Esophagus (tissue), 2 donors: ENCODE results near the gene RBMS1. TPM values are rescaled to one million over a fixed set of nuclear protein-coding genes. Genes with fewer than 3 reads are reported as not detected.

Source experiments
- H3K27ac ChIP-seq, 2 donors: one replicate each; pipeline ENCODE4 v1.5.1; 2013; ENCODE audit warnings: low read depth in 2 of 2, mild to moderate bottlenecking in 2 of 2, inconsistent platforms in 1 of 2, low read length in 1 of 2, moderate library complexity in 1 of 2
- H3K27me3 ChIP-seq, 2 donors: one replicate each; pipeline ENCODE4 v1.6.1; 2013; ENCODE audit warnings: low read length in 2 of 2, control low read depth in 1 of 2, mild to moderate bottlenecking in 1 of 2; ENCODE audit not compliant: insufficient read depth in 2 of 2, control insufficient read depth in 1 of 2
- H3K36me3 ChIP-seq, 2 donors: one replicate each; pipeline ENCODE4 v1.6.1; 2013; ENCODE audit warnings: low read length in 1 of 2; ENCODE audit not compliant: control insufficient read depth in 2 of 2, insufficient read depth in 2 of 2
- H3K4me1 ChIP-seq, 2 donors: one replicate each; pipeline ENCODE4 v1.6.1; 2013; ENCODE audit warnings: low read length in 1 of 2; ENCODE audit not compliant: control insufficient read depth in 2 of 2, insufficient read depth in 2 of 2
- H3K4me3 ChIP-seq, 2 donors: one replicate each; pipeline ENCODE4 v1.5.1; 2013; ENCODE audit warnings: low read length in 2 of 2, mild to moderate bottlenecking in 2 of 2, low read depth in 1 of 2, moderate library complexity in 1 of 2
- H3K9me3 ChIP-seq, 2 donors: one replicate each; pipeline ENCODE4 v1.6.1; 2013; ENCODE audit warnings: mild to moderate bottlenecking in 2 of 2, low read depth in 1 of 2, low read length in 1 of 2, moderate library complexity in 1 of 2; ENCODE audit not compliant: control insufficient read depth in 2 of 2, insufficient read depth in 1 of 2
- WGBS, 2 donors: extraction: QIAGEN DNeasy Blood & Tissue Kit; methylation state at CpG; one replicate each; pipeline ENCODE4 v1.1.7; 2013; 5-methylcytosine and 5-hydroxymethylcytosine counted together
- polyA plus RNA-seq, 2 donors: library from polyadenylated mRNA; stranded (reverse); fragments of 200-250 nt; gene quantifications; one replicate each; pipeline ENCODE4 v1.2.3, GENCODE V29; 2013
- donor health status: healthy with polysubstance abuse.
- donor health status: Bipolar disorder and iron deficiency.

Gene RBMS1
- polyA plus RNA-seq, 2 donors = 18.1 to 23.6 TPM

GRCh38 chr2:160290598-160290997 is 203.0 kb downstream of the RBMS1 start:
- no peak overlapping the region for H3K4me3 ChIP-seq

GRCh38 chr2:160289831-160290230 is 203.8 kb downstream of the RBMS1 start:
- 71 to 73% methylated on average over 3 of the region's 3 CpGs for WGBS, 2 donors
- Histone ChIP-seq H3K27me3 (no peaks in the 10 kb centered on the region), H3K27ac (no peak overlapping the region), H3K4me1 (no peaks in the 10 kb centered on the region), H3K36me3 (peaks cover 0 to 2% of the 10 kb centered on the region in 2 donors), H3K4me3 (no peak overlapping the region), H3K9me3 (no peaks in the 10 kb centered on the region)

More at GRCh38 chr2:160290598-160290997, 203.0 kb downstream of the RBMS1 start:
- Histone ChIP-seq H3K4me1 (no peaks in the 10 kb centered on the region), H3K27me3 (no peaks in the 10 kb centered on the region), H3K27ac (peak overlapping the region in 1 of 2 donors; percentile 49), H3K9me3 (no peaks in the 10 kb centered on the region), H3K36me3 (peaks cover 0 to 2% of the 10 kb centered on the region in 2 donors)
- 85 to 89% methylated on average over 3 of the region's 3 CpGs for WGBS, 2 donors

- Histone ChIP-seq H3K27ac (no peak overlapping the region), H3K36me3 (peaks cover 0 to 2% of the 10 kb centered on the region in 2 donors), H3K4me1 (no peaks in the 10 kb centered on the region), H3K9me3 (no peaks in the 10 kb centered on the region), H3K4me3 (no peak overlapping the region), H3K27me3 (no peaks in the 10 kb centered on the region)
- WGBS, 2 donors = 78 to 84% methylated on average over 1 of the region's 1 CpG
These were observed 204.5 kb downstream of the RBMS1 start for GRCh38 chr2:160289126-160289525.

GRCh38 chr2:160288324-160288723 is 205.3 kb downstream of the RBMS1 start:
- Histone ChIP-seq H3K4me3 (no peak overlapping the region), H3K9me3 (no peaks in the 10 kb centered on the region), H3K27ac (peak overlapping the region in 1 of 2 donors; percentile 30), H3K27me3 (no peaks in the 10 kb centered on the region), H3K36me3 (no peaks in the 10 kb centered on the region), H3K4me1 (no peaks in the 10 kb centered on the region)
- WGBS, 2 donors = 56 to 70% methylated on average over 2 of the region's 2 CpGs

GRCh38 chr2:160287476-160287875 is 206.1 kb downstream of the RBMS1 start:
- Histone ChIP-seq H3K36me3 (no peaks in the 10 kb centered on the region), H3K27me3 (no peaks in the 10 kb centered on the region), H3K9me3 (no peaks in the 10 kb centered on the region), H3K27ac (no peak overlapping the region), H3K4me1 (no peaks in the 10 kb centered on the region), H3K4me3 (no peak overlapping the region)
- 54 to 62% methylated on average over 3 of the region's 3 CpGs for WGBS, 2 donors

GRCh38 chr2:160286551-160286950 is 207.1 kb downstream of the RBMS1 start:
- WGBS, 2 donors = 85 to 87% methylated on average over 5 of the region's 5 CpGs
- Histone ChIP-seq H3K9me3 (no peaks in the 10 kb centered on the region), H3K36me3 (no peaks in the 10 kb centered on the region)

GRCh38 chr2:160283675-160284074 is 209.9 kb downstream of the RBMS1 start:
- no peak overlapping the region for H3K27ac ChIP-seq
- no peaks in the 10 kb centered on the region for H3K27me3 ChIP-seq
- H3K4me3 ChIP-seq = no peak overlapping the region
- no peaks in the 10 kb centered on the region for H3K9me3 ChIP-seq
- H3K36me3 ChIP-seq = no peaks in the 10 kb centered on the region
- no peaks in the 10 kb centered on the region for H3K4me1 ChIP-seq

More at GRCh38 chr2:160286551-160286950, 207.1 kb downstream of the RBMS1 start:
- H3K27me3 ChIP-seq = no peaks in the 10 kb centered on the region
- H3K4me1 ChIP-seq = no peaks in the 10 kb centered on the region
- H3K4me3 ChIP-seq = no peak overlapping the region
- H3K27ac ChIP-seq = no peak overlapping the region

GRCh38 chr2:160282063-160282580 is 211.5 kb downstream of the RBMS1 start:
- no peak overlapping the region for H3K27ac ChIP-seq
- no peaks in the 10 kb centered on the region for H3K27me3 ChIP-seq
- H3K4me3 ChIP-seq = no peak overlapping the region
- no peaks in the 10 kb centered on the region for H3K9me3 ChIP-seq
- 97 to 99% methylated on average over 2 of the region's 2 CpGs for WGBS, 2 donors
- H3K4me1 ChIP-seq = no peaks in the 10 kb centered on the region
- H3K36me3 ChIP-seq = peaks cover 1 to 2% of the 10 kb centered on the region in 2 donors

- no peak overlapping the region for H3K27ac ChIP-seq
- H3K36me3 ChIP-seq = peaks cover 3 to 6% of the 10 kb centered on the region in 2 donors
- H3K4me3 ChIP-seq = no peak overlapping the region
- WGBS, 2 donors = 90 to 91% methylated on average over 1 of the region's 1 CpG
- no peaks in the 10 kb centered on the region for H3K27me3 ChIP-seq
- H3K4me1 ChIP-seq = no peaks in the 10 kb centered on the region
- H3K9me3 ChIP-seq = no peaks in the 10 kb centered on the region
These were observed 212.4 kb downstream of the RBMS1 start for GRCh38 chr2:160281213-160281612.

- 68 to 75% methylated on average over 5 of the region's 5 CpGs for WGBS, 2 donors
- Histone ChIP-seq H3K27me3 (no peaks in the 10 kb centered on the region), H3K4me3 (no peak overlapping the region), H3K9me3 (no peaks in the 10 kb centered on the region), H3K27ac (no peak overlapping the region), H3K4me1 (no peaks in the 10 kb centered on the region), H3K36me3 (peaks cover 3 to 6% of the 10 kb centered on the region in 2 donors)
These were observed 213.7 kb downstream of the RBMS1 start for GRCh38 chr2:160279813-160280465.
